ENCODE results near the gene MIER1. TPM values are rescaled to one million over a fixed set of nuclear protein-coding genes. Genes with fewer than 3 reads are reported as not detected.

Gene MIER1
- total RNA-seq = 10 to 100 TPM; 33.2 to 51.2 (median 46.8) TPM
- polyA plus RNA-seq = 10 to 100 TPM; 16.2 to 22.2 TPM
- long read RNA-seq, donor 1, full-length matches to known transcripts = 8 of 34 reads
- long read RNA-seq, donor 1, partial matches to known transcripts = 15 of 34 reads
- long read RNA-seq, donor 1, other reads (novel, unspliced or antisense) = 11 of 34 reads
- long read RNA-seq, donor 2, full-length matches to known transcripts = 1 of 1 reads
- long read RNA-seq, donor 2, partial matches to known transcripts = 0 of 1 reads
- long read RNA-seq, donor 2, other reads (novel, unspliced or antisense) = 0 of 1 reads
- long read RNA-seq, donor 3, full-length matches to known transcripts = 20 of 28 reads
- long read RNA-seq, donor 3, partial matches to known transcripts = 3 of 28 reads
- long read RNA-seq, donor 3, other reads (novel, unspliced or antisense) = 5 of 28 reads

GRCh38 chr1:66924756-66925557, at the start of gene MIER1, which contains the start of gene DNAI4:
MIER1 (plus strand) TSS chr1:66924990; CDS start chr1:66925029, 39 bp downstream.
DNAI4 (minus strand) TSS chr1:66924856; CDS start chr1:66924831, 25 bp downstream.
- intact Hi-C loops (cut with DNase I) = loop anchor here in 2 of 4 donors (10.0 kb wide), 2 partner anchors 130 to 650 kb away; partner anchors contain the start of gene SLC35D1 (in 1 of the 2)
- peak; percentile 25 for TF ChIP-seq EP300 (IDR thresholded peaks at IDR 0.05)
- TF ChIP-seq CTCF (IDR thresholded peaks at IDR 0.05) = peak in 2 of 3 donors; percentile 25 to 45
- TF ChIP-seq POLR2A (IDR thresholded peaks at IDR 0.05) = peak; percentile 57
- DNase-seq = peak; percentile 97 to 98 (median 98)
- Histone ChIP-seq H3K4me1 (ENCODE audit: insufficient read depth) (peaks cover 7% of the 10 kb centered on the region), H3K9me3 (no peaks in the 10 kb centered on the region), H3K4me3 (peak within 1 kb of the TSS; percentile 79), H3K27me3 (no peaks in the 10 kb centered on the region), H3K27ac (peak within 1 kb of the TSS; percentile 48 to 81), H3K36me3 (no peaks in the 10 kb centered on the region)
- WGBS, 3 donors = 0 to 1% (median 1%) methylated on average over 55 to 64 of the region's 64 CpGs

- Histone ChIP-seq H3K4me3 (no peak overlapping the region), H3K4me1 (ENCODE audit: insufficient read depth) (no peaks in the 10 kb centered on the region), H3K27ac (no peak overlapping the region), H3K9me3 (no peaks in the 10 kb centered on the region), H3K27me3 (no peaks in the 10 kb centered on the region), H3K36me3 (no peaks in the 10 kb centered on the region)
- TF ChIP-seq POLR2A (IDR thresholded peaks at IDR 0.05) = no peak
- TF ChIP-seq EP300 (IDR thresholded peaks at IDR 0.05) = no peak
- intact Hi-C loops (cut with DNase I) = no loop called here
- no peak for DNase-seq
- WGBS, 3 donors = 85 to 93% (median 93%) methylated on average over 1 of the region's 1 CpG
Observed at GRCh38 chr1:66876664-66877063, 48.1 kb upstream of the MIER1 start.

- WGBS, 3 donors = 97 to 100% (median 97%) methylated on average over 1 of the region's 1 CpG
- intact Hi-C loops (cut with DNase I) = no loop called here
- no peak for DNase-seq
- no peaks in the 10 kb centered on the region for H3K4me1 ChIP-seq (ENCODE audit: insufficient read depth)
- no peak overlapping the region for H3K27ac ChIP-seq
- no peaks in the 10 kb centered on the region for H3K9me3 ChIP-seq
- H3K4me3 ChIP-seq = no peak overlapping the region
- no peaks in the 10 kb centered on the region for H3K27me3 ChIP-seq
- no peaks in the 10 kb centered on the region for H3K36me3 ChIP-seq
- TF ChIP-seq EP300 (IDR thresholded peaks at IDR 0.05) (no peak), POLR2A (IDR thresholded peaks at IDR 0.05) (no peak), CTCF (IDR thresholded peaks at IDR 0.05) (no peak)
Observed at GRCh38 chr1:66889030-66889429, 35.8 kb upstream of the MIER1 start.

- intact Hi-C loops (cut with DNase I) = no loop called here
- Histone ChIP-seq H3K27ac (no peak overlapping the region), H3K9me3 (no peaks in the 10 kb centered on the region), H3K36me3 (no peaks in the 10 kb centered on the region), H3K4me1 (ENCODE audit: insufficient read depth) (no peaks in the 10 kb centered on the region), H3K27me3 (no peaks in the 10 kb centered on the region), H3K4me3 (no peak overlapping the region)
- DNase-seq = no peak
- WGBS, 3 donors = 94 to 97% (median 95%) methylated on average over 1 of the region's 1 CpG
- no peak for TF ChIP-seq EP300 (IDR thresholded peaks at IDR 0.05)
- no peak for TF ChIP-seq POLR2A (IDR thresholded peaks at IDR 0.05)
- no peak for TF ChIP-seq CTCF (IDR thresholded peaks at IDR 0.05)
Observed at GRCh38 chr1:66890621-66891020, 34.2 kb upstream of the MIER1 start.

Data from ovary (tissue), 10 donors.